Activated CD8-positive, alpha-beta memory T cell treated with anti-CD3 and anti-CD28 coated beads, Interleukin-2, amount 50 U/mL, for 24 hours (primary cell): Measurements from ENCODE around the gene KRTAP10-10.
"Not testable (repeated sequence)": the region's sequence is repeated elsewhere in the genome, so short reads cannot be mapped to it uniquely, and the experiment has no call there.

Experiments
- DNase-seq: peaks from one replicate; pipeline ENCODE4 v3.0.0-alpha.2; 2020; ENCODE audit errors: extremely low read depth

Gene KRTAP10-10

GRCh38 chr21:44650973-44651675 lies 14.0 kb downstream of the KRTAP10-10 start:
- no peak for DNase-seq

GRCh38 chr21:44653123-44653522 lies 16.0 kb downstream of the KRTAP10-10 start:
- no peak for DNase-seq

- DNase-seq = no peak
Measured at GRCh38 chr21:44653656-44654575, 16.8 kb downstream of the KRTAP10-10 start.

- DNase-seq = no peak
Measured at GRCh38 chr21:44654576-44655175, 17.5 kb downstream of the KRTAP10-10 start, which contains the start of gene KRTAP12-4. TSS of gene KRTAP12-4 (minus strand) at chr21:44654659. CDS start at chr21:44654614, 45 bp downstream.

- no peak for DNase-seq
Measured at GRCh38 chr21:44656868-44657267, 19.7 kb downstream of the KRTAP10-10 start.

GRCh38 chr21:44657635-44658540 lies 20.7 kb downstream of the KRTAP10-10 start, which contains the start of gene KRTAP12-3:
TSS of gene KRTAP12-3 (plus strand) at chr21:44657932. CDS start at chr21:44657980, 48 bp downstream.
- DNase-seq = no peak

GRCh38 chr21:44658541-44658910 lies 21.4 kb downstream of the KRTAP10-10 start:
- no peak for DNase-seq

- DNase-seq = no peak
Measured at GRCh38 chr21:44658913-44659595, 21.9 kb downstream of the KRTAP10-10 start.

- DNase-seq = not testable (repeated sequence)
Measured at GRCh38 chr21:44661567-44661966, 24.4 kb downstream of the KRTAP10-10 start.

GRCh38 chr21:44664691-44665090 lies 27.5 kb downstream of the KRTAP10-10 start:
- no peak for DNase-seq

- DNase-seq = no peak
Measured at GRCh38 chr21:44666401-44667320, 29.5 kb downstream of the KRTAP10-10 start, which contains the start of gene KRTAP12-2. TSS of gene KRTAP12-2 (minus strand) at chr21:44666927. CDS start at chr21:44666886, 41 bp downstream.

- no peak for DNase-seq
Measured at GRCh38 chr21:44667612-44668011, 30.5 kb downstream of the KRTAP10-10 start.

- no peak for DNase-seq
Measured at GRCh38 chr21:44670642-44671432, 33.7 kb downstream of the KRTAP10-10 start.

GRCh38 chr21:44671911-44672310 lies 34.8 kb downstream of the KRTAP10-10 start:
- no peak for DNase-seq

- no peak for DNase-seq
Measured at GRCh38 chr21:44677881-44678280, 40.7 kb downstream of the KRTAP10-10 start.

- DNase-seq = no peak
Measured at GRCh38 chr21:44681152-44681551, 44.0 kb downstream of the KRTAP10-10 start.

- no peak for DNase-seq
Measured at GRCh38 chr21:44681861-44682579, 44.9 kb downstream of the KRTAP10-10 start, which contains the start of gene KRTAP12-1. TSS of gene KRTAP12-1 (minus strand) at chr21:44682163. CDS start at chr21:44682123, 40 bp downstream.
